ENCODE results near the gene MED28. TPM values are rescaled to one million over a fixed set of nuclear protein-coding genes. Genes with fewer than 3 reads are reported as not detected.
A peak's percentile ranks its signal among the peaks of the same experiment; 100 is the strongest.
"Not testable (repeated sequence)": the region's sequence is repeated elsewhere in the genome, so short reads cannot be mapped to it uniquely, and the experiment has no call there.

The MED28 gene
- polyA plus RNA-seq, 12 donors = 24.9 to 95.0 (median 30.9) TPM

- no peak for DNase-seq
These were observed 9.2 kb upstream of the MED28 start for GRCh38 chr4:17605236-17605635.

- peak; percentile 4 for DNase-seq
These were observed 553 bp upstream of the MED28 start for GRCh38 chr4:17613761-17614415.

GRCh38 chr4:17616283-17616682 is 1.8 kb downstream of the MED28 start:
- no peak for DNase-seq

GRCh38 chr4:17618926-17619325 is 4.5 kb downstream of the MED28 start:
- no peak for DNase-seq

- DNase-seq = no peak
These were observed 5.1 kb downstream of the MED28 start for GRCh38 chr4:17619416-17620105.

GRCh38 chr4:17623451-17624001 is 9.1 kb downstream of the MED28 start:
- DNase-seq = no peak

- no peak for DNase-seq
These were observed 10.4 kb downstream of the MED28 start for GRCh38 chr4:17624821-17625220.

GRCh38 chr4:17630228-17630627 is 15.8 kb downstream of the MED28 start:
- DNase-seq = no peak

GRCh38 chr4:17633600-17633999 is 19.2 kb downstream of the MED28 start:
- DNase-seq = no peak

GRCh38 chr4:17635056-17635455 is 20.6 kb downstream of the MED28 start:
- DNase-seq = no peak

GRCh38 chr4:17636341-17636695 is 21.9 kb downstream of the MED28 start:
- no peak for DNase-seq

GRCh38 chr4:17636696-17637622 is 22.5 kb downstream of the MED28 start:
- DNase-seq = peak; percentile 71

- DNase-seq = no peak
These were observed 24.7 kb downstream of the MED28 start for GRCh38 chr4:17639136-17639535.

- no peak for DNase-seq
These were observed 27.9 kb downstream of the MED28 start for GRCh38 chr4:17642398-17642783.

GRCh38 chr4:17646693-17647092 is 32.3 kb downstream of the MED28 start:
- no peak for DNase-seq

- no peak for DNase-seq
These were observed 32.9 kb downstream of the MED28 start for GRCh38 chr4:17647176-17647806.

GRCh38 chr4:17647927-17648326 is 33.5 kb downstream of the MED28 start:
- no peak for DNase-seq

- DNase-seq = no peak
These were observed 36.0 kb downstream of the MED28 start for GRCh38 chr4:17650406-17650805.

- DNase-seq = no peak
These were observed 40.3 kb downstream of the MED28 start for GRCh38 chr4:17654701-17655100.

- no peak for DNase-seq
These were observed 42.6 kb downstream of the MED28 start for GRCh38 chr4:17657090-17657489.

GRCh38 chr4:17657849-17658248 is 43.4 kb downstream of the MED28 start:
- no peak for DNase-seq

- DNase-seq = not testable (repeated sequence)
These were observed 44.8 kb downstream of the MED28 start for GRCh38 chr4:17659196-17659595.

Measured in muscle of arm (tissue), 12 donors.